T-helper 1 cell treated with Interleukin-12 subunit alpha and Interleukin-12 subunit beta and Interleukin-4 antibody, amounts not matched to agents 30 ng/mL and 1 ng/mL, for 36 hours (primary cell): ENCODE measurements around the gene FSTL4. TPM values are rescaled to one million over a fixed set of nuclear protein-coding genes. Genes with fewer than 3 reads are reported as not detected.
"Not testable (repeated sequence)": the region's sequence is repeated elsewhere in the genome, so short reads cannot be mapped to it uniquely, and the experiment has no call there.

Source experiments
- intact Hi-C: fragments of 100-400 bp; cut with micrococcal nuclease; formaldehyde crosslinking; loops from one replicate; pipeline ENCODE4 v1.15.1; 2024
- total RNA-seq: library from RNA; stranded (reverse); gene quantifications from 2 replicates; pipeline ENCODE4 v1.2.3, GENCODE V29; 2022

Gene FSTL4
- total RNA-seq, 1 donor from 2014 or later, result not detected

DNA sequence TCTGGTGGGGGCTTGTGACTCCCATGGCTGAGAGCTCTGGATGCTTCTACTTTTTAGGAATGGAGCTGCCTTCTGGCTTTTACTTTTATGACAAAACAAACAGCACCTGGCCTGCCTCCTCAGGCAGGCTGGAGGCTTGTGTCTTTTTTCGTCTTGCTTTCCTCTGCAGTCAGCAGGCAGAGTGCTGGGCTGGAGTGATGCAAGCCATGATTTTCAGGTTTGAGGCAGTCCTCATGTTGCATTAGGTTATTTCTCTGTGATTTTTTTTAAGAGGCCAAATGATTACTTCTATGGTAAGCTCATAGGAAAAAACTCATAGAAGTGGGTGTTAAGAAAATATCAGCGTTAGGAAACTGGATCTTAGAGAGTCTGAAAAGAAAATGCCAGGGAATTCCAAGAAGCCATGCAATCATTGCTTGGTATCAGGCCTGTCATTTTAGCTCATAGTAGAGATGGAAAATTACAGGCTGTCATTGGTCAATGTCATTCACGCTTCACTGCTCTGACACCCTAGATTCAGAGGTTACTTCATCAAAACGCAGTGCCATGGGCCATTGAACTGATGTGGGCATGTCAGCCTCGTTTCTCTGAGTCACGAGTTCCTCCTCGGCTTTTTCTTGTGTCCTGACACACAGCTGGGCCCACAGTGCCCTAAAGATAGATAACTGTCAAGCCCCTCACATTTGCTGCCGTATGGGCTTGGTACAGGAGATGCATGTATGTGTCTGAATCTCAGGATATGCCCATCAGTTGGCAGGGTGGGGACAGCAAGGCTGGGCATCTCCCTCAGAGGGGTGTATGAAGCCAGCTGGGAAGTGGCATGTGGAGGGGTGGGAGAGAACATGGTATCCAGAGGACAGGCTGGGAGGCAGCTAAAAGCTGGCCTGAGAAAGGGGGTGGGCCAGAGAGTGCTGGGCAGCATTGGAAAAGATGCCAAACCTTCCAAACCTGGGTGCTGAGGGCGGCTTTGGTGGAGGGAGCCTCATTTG is 408.7 kb downstream of the FSTL4 start:
- intact Hi-C loops, result no loop called here

DNA sequence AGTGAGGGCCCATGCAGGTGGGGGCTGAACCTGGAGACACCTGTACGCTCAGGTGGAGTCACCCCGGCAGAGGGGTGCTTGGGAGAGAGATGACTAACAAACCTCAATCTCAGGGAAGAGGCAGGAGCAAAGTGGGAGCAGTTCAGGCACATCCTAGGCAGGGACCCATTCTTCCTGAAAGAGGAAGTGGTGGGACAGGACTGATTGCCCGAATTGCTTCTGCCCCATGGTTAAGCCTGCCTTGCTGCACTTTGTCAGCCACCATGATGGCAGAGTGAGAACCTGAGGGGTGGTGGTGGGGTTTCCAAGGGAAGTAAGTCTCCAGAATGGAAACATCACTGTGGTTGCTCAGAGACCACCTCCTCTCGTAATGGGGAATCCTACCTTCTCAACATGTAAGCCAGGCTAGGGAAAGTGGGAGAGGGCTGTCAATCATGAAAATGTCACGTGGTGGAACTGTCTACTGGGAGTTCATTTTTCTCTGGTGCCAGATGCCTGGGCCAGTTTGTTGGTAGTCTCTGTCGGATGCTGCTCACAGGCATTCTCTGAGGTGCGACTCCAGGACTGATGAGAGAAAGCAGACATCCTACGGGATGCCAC is 410.2 kb downstream of the FSTL4 start:
- intact Hi-C loops, result no loop called here

DNA sequence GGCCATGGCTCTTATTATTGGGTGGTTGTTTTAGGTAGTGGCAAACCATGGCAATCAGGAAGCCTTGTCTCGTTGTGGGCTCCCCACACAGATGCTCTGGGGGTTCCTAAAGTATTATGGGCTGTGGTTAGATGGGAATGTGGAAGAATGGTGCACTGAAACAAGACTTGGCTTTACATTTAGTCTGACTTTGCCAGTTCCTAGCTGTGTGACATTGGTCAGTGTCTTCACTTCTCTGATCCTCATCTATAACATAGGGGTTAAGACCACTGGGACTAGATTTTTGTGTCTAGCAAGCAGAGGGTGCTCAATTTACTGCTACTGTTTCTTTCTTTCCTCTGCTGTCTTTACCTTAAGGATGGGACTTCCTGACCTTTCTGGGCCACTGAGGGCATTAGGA is 411.0 kb downstream of the FSTL4 start:
- intact Hi-C loops, result no loop called here

DNA sequence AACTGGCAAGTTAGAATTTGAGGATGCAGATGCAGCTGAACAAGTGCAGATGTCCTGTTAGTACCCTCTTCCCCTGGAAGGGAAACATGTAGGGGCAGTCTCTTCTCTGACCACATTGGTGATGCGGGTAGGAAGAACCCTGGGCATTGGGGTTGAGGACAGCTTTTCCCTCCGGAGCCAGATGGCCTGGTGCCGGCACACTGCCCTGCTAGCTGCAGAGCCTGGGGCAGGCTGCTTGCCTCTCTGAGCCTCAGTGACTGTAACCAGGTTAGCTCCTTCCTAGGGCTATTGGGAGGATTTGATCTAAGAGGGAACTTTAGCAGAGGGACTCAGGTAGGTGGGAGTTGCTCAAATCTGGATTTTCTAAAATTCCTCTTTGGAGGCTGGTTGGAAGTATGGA is 412.1 kb downstream of the FSTL4 start:
- intact Hi-C loops, result no loop called here

DNA sequence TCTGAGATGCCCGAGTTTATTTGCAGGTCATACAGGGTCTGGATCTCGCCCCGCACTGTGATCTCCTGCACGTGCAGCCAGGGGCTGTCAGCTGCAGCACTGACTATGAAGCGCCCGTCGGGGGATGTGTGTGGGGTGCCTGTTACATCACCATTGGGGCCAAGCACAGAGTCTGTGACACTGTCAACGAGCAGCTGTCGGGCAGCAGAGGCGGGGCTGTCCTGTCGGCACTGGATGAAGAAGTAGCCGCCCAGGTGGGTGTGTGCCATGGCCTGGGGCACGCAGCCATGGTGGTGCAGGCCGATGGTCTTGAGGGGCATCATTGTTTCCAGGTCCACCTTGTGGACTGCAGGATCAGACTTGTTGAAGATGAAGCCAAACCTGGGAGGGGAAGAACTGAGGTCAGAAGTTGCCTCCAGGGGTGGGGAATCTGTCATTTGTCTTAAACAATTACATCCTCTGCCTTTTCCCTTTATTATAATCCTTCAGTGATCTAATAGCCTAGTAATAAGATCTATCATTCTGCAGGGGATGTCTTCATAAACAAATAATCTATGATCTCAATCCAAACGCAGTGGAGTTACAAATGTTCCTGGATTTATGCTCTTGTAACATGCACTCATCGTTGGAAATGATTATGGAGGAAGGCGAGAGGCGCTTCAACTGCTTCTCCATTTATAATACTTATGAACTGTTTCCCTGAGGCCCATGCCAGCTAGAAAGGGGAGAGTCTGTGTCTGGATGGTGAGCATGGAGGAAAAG is 412.7 kb downstream of the FSTL4 start:
- intact Hi-C loops, result no loop called here

DNA sequence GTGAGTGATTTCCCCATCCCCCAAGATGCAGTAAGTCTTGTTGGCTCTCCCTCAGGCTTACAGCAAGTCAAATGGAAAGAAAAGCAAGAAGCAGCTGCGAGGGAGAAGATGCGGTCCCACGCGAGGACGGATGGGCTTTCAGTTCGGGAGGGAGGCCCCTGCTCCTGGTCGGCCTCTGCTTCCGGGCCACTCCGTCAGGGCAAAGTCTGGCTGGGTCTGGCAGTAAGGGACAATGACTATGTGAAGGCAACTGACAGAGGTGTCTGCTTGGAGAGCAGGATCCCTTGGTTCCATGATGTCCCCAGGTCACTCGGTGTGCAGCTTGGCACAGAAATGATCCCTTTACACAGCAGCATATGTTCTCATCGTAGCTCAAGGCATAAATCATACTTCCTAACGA is 413.8 kb downstream of the FSTL4 start:
- intact Hi-C loops, result no loop called here

DNA sequence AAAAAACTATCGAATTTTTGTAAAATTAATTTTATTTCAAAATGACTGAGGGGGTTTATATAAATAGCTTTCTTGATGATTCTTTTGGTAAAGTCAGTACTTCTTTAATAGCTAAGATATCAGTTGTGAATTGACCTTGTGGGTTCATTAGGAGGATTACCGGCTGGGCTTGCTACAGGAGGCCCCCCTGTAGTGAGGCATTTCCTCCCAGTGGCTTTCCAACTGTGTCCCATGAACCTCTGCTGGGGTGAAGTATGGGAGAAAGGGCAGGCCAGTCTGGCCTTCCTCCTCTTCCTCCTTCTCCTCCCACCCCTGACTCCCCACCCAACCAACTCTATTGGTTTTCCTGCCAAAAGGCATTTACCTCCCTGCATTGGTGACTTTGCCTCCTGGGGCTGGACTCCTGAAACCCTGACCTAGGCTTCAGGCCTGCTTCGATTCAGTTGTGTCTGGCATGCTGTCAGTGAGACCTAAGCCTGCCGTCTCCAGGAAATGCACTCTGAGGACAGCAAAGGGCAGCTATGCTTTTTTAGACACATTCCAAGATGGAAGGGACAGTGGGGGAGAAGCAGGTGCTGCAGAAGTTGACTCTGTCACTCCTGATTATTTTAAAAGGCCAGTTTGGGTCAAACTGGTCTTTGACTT is 415.8 kb downstream of the FSTL4 start:
- intact Hi-C loops, result no loop called here

DNA sequence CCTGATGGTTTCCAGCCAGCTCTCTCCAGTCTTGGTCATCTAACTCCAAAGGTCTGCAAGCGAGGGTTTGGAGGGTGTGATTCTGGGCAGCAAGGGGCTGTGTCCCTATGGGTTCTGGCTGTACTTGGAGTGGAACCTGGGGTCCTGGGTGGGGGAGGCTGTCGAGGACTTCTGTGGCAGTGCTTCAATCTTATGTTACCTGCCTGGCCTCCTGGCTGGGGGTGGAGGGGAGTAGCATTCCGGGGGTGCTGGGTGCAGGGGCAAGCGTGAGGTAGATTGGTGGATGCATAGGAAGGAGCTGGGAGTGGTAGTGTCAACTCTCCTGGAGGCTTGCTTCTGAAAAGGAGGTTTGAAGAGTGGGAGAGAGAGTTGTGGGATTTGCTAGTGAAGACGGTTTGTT is 417.1 kb downstream of the FSTL4 start:
- intact Hi-C loops, result no loop called here

DNA sequence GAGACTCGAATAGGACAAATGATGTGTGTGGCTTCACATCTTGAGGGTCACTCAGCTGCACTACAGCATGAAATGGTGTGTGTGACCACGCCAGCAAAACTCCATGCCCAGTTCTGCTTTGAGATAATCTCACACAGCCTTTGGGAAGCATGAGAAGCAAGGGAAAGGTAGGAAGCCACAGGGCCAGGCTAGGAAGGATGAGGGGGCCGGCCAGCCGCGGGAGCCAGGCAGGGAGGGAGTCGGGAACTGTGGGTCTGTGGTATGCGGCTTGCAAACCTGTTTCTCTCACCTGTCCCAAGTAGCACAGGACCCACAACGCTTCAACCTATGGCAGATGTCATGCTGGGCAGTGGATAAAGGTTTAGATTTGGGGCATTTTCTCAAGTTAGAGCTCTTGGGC is 418.5 kb downstream of the FSTL4 start:
- intact Hi-C loops, result no loop called here

DNA sequence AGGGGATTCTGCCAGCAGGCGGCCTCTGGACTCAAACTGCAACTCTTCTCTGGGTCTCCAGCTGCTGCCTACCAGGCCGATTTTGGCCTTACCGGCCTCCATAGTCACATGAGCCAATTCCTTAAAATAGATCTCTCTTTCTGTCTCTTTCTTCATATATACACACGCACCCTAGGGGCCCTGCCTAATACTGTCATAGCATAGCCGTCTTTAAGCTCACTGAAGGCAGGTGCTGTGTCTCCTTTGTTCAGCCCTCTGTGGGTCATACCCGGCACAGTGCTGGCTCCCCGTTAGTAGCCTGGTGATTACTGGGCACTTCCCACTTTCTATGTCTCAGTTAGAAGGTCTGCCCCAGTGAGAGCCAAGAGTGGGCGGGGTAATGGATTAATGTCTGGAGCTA is 419.6 kb downstream of the FSTL4 start:
- intact Hi-C loops, result no loop called here

DNA sequence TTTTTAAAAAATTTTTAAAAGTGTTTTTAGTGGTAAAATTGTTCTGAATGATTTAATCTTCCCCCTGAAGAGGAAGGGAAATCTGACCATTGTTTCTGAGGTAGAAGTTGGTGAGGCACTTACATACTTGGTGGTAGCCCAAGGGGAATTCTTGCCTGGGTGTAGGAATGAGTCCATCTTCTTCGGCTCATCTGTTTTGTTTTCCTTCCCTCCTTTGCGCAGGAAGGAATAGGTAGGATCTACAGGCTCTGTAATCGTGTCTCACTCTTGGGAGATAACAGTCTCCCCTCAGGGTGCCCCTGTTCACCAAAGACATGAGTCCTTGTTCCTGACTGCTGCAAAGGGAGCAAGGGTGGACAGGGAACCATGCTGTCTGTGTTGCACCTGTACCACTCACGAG is 422.5 kb downstream of the FSTL4 start:
- intact Hi-C loops, result no loop called here

DNA sequence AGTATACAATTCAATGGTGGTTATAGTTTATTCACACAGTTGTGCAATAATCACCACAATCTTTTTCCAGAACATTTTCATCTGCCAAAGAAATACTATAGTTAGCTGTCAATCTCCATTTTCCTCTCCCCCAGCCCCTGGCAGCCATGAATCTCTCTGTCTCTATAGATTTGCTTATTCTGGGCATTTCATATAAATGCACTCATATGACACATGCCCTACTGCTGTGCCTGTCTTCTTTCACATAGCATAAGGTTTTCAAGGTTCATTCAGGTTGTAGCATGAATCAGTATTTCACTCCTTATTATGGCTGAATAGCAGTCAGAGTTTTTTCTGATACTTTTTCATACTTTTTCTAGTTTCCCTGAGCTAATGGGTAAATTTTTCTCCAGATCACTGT is 432.9 kb downstream of the FSTL4 start:
- intact Hi-C loops, result no loop called here

DNA sequence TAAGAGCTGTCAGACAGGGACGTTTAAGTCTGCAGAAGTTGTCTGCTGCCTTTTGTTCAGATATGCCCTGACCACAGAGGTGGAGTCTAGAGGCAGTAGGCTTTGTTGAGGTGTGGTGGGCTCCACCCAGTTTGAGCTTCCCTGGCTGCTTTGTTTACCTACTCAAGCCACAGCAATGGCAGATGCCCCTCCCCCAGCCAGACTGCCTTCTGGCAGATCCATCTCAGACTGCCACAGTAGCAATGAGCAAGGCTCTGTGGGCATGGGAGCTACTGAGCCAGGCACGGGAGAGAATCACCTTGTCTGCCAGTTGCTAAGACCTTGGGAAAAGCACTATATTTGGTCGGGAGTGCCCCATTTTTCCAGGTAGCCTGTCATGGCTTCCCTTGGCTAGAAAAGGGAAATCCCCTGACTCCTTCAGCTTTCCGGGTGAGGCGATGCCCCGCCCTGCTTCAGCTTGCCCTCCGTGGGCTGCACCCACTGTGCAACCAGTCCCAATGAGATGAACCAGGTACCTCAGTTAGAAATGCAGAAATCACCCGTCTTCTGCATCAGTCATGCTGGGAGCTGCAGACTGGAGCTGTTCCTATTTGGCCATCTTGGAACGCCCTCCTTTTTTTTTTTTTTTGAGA is 441.5 kb downstream of the FSTL4 start:
- intact Hi-C loops, result not testable (repeated sequence)

DNA sequence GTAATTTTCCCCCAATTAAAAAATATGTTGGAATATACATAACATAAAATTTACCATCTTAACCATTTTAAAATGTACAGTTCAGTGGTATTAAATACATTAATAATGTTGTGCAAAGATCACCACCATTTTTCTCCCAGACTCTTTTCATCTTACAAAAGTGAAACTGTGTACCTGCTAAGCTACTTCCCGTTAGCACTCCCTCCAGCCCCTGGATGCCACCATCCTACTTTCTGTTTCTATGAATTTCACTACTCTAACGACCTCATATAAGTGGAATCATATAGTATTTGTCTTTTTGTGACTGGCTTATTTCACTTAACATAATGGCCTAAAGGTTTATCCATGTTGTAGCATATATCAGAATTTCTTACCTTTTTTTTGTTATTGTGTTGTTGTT is 447.6 kb downstream of the FSTL4 start:
- intact Hi-C loops, result no loop called here

DNA sequence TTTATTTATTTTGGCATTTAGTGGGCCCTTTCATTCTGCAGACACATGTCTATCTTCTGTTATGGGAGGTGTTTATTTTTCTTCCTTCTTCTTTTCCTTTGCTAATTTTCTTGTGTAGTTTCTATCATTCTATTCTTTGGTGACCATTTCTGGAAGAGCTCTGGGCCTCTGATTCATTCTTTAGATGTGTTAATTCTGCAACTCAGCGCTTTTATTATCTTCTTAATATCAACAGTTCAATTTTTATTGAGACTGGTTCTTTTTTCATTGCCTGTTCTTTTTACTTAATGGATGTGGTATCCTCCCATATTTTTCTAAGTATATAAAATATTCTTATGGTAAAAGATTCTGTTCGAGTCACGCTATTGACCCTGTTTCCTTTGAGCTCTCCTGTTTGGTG is 448.5 kb downstream of the FSTL4 start:
- intact Hi-C loops, result no loop called here

DNA sequence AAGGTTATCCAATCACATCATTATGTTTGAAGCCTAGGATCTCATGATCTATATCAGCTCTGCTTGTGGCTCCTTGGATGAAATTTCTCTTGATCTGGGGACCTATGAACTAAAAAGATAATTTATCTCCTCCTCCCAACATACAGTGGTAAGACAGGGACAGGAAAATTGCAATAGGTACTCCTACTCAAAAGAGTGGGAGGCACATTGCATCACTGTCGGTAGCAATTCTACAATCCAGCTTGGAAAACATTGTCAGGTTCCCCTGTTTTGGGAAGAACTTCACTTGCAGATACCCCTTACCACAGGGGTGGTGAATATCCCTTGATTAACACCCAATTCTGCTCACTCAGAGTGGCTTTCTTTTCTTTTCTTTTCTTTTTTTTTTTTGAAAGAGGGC is 452.8 kb downstream of the FSTL4 start:
- intact Hi-C loops, result no loop called here

DNA sequence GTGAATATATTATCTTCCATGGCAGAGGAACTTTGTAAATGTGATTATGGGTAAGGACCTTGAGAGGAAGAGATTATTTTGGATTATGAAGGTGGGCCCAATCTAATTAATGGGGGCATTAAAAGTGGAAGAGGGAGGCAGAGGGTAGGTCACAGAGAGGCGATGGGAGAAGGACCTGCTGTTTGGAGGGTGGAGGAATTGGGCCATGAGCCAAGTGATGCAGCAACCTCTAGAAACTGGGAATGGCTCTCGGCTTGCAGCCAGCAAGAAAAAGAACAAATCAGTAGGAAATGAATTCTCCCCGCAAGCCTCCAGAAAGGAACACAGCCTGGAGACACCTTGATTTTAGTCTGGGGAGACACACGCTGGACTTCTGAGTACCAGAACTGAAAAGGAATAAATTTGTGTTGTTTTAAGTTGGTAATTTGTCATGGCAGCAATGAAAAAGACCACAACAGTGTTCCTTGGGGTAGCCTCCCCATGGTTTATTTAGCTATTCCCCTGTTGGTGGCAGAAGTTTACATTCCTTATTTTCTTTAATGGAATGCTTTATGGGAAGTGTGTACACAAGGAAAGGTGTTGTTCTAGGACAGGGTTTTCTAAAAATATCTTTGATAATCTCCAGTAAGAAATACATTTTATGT is 456.9 kb downstream of the FSTL4 start:
- intact Hi-C loops, result no loop called here

DNA sequence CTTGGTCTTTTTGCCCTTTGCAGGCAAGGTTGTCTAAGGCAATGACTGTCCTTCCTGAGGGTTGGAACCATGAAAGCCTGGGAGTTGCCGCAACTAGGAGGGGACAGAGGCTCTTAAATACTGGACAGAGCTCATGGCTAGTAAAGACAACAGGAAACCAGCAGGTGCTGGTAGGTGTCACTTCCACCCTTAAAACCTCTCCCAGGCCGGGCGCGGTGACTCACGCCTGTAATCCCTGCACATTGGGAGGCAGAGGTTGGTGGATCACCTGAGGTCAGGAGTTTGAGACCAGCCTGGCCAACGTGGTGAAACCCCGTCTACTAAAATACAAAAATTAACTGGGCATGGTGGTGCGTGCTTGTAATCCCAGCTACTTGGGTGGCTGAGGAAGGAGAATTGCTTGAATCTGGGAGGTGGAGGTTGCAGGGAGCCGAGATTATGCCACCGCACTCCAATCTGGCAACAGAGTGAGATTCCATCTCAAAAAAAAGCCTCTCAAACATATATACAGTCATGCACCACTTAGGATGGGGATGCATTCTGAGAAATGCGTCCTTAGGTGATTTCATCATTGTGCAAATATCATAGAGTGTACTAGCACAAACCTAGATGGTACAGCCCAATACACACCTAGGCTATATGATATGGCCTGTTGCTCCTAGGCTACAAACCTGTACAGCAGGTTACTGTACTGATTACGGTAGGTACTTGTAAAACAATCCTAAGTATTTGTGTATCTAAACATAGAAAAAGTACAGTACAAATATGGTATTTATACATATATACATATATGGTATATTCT is 457.9 kb downstream of the FSTL4 start:
- intact Hi-C loops, result no loop called here

DNA sequence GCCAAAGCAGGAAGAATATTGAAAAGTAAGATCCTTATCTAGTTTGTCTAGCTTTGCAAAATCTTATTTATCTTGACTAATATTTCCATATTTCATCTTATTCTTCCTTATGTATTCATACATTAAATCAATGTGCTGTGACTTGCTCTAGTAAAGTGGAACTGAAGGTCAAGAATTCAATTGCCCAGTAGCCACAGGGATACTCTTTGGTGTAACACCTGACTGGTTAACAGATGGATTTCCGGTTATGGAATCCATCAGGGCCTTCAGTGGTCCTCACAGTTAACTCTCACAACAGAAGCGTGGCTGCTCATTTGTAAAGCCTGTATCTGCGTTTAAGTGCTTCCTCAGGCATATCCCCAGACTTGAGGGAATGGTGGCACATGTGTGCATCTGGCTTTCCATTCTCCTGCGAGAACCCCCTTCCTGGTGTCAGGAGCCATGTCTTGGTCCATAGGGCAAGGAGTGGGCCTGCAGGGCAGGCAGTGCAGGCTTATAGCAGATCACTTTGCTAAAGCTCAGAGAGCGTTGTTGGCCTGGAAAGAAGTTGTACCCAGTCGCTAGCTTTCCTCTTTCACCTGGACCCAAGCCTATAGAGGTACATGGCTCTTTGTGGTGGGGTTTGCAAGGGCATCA is 461.3 kb downstream of the FSTL4 start:
- intact Hi-C loops, result no loop called here
